CD8-positive, alpha-beta memory T cell (primary cell): Measurements from ENCODE around the gene TRAM2. TPM values are rescaled to one million over a fixed set of nuclear protein-coding genes. Genes with fewer than 3 reads are reported as not detected.
A peak's percentile ranks its signal among the peaks of the same experiment; 100 is the strongest.

Experiments used
- CTCF ChIA-PET: fragments of 350-600 bp; sonication (Branson Sonifier 250); formaldehyde crosslinking; loops from one replicate; lab custom pipeline; 2021; ENCODE audit warnings: antibody characterized with exemption; lab: Charles Lee
- POLR2A ChIA-PET: fragments of 350-600 bp; sonication (Branson Sonifier 250); formaldehyde crosslinking; loops from one replicate; lab custom pipeline; 2021; ENCODE audit warnings: antibody characterized with exemption; lab: Charles Lee
- DNase-seq, 5 donors: peaks; one replicate each; pipeline versions ENCODE4 v3.0.0 to v3.0.0-alpha.2; 2020 to 2022; ENCODE audit warnings: mixed read lengths in 1 of 5
- H3K27ac ChIP-seq: one replicate; pipeline ENCODE4 v1.7.0; 2013; ENCODE audit warnings: low read depth, mild to moderate bottlenecking, low read length, moderate library complexity
- H3K27me3 ChIP-seq: 2 replicates; pipeline ENCODE4 v1.7.0; 2013; ENCODE audit warnings: low read length, mild to moderate bottlenecking; ENCODE audit not compliant: insufficient read depth, poor library complexity, severe bottlenecking
- H3K36me3 ChIP-seq: 2 replicates; pipeline ENCODE4 v1.7.0; 2013; ENCODE audit warnings: mild to moderate bottlenecking, low read length, moderate library complexity; ENCODE audit not compliant: insufficient read depth
- H3K4me1 ChIP-seq: 2 replicates; pipeline ENCODE4 v1.7.0; 2013; ENCODE audit warnings: mild to moderate bottlenecking, low read length, moderate library complexity; ENCODE audit not compliant: insufficient read depth
- H3K4me3 ChIP-seq: 2 replicates; pipeline ENCODE4 v1.7.0; 2013; ENCODE audit warnings: mild to moderate bottlenecking, low read length
- H3K9me3 ChIP-seq: 2 replicates; pipeline ENCODE4 v1.7.0; 2013; ENCODE audit warnings: mild to moderate bottlenecking, low read length
- H3K27ac Mint-ChIP-seq, 8 donors: one replicate each; pipeline ENCODE4 v1.8.0; 2020 to 2021; ENCODE audit warnings: mixed read lengths in 8 of 8, mild to moderate bottlenecking in 6 of 8, inconsistent platforms in 3 of 8, moderate library complexity in 3 of 8
- H3K27me3 Mint-ChIP-seq, 2 donors: one replicate each; pipeline ENCODE4 v1.8.0; 2020 to 2021; ENCODE audit warnings: mixed read lengths in 2 of 2, mild to moderate bottlenecking in 1 of 2, moderate library complexity in 1 of 2
- H3K36me3 Mint-ChIP-seq, 3 donors: one replicate each; pipeline ENCODE4 v1.8.0; 2020 to 2021; ENCODE audit warnings: mixed read lengths in 3 of 3, inconsistent platforms in 1 of 3, mild to moderate bottlenecking in 1 of 3
- H3K4me1 Mint-ChIP-seq, 3 donors: one replicate each; pipeline ENCODE4 v1.8.0; 2020 to 2021; ENCODE audit warnings: mixed read lengths in 3 of 3, inconsistent platforms in 1 of 3, mild to moderate bottlenecking in 1 of 3
- H3K4me3 Mint-ChIP-seq, 7 donors: one replicate each; pipeline ENCODE4 v1.8.0; 2020 to 2021; ENCODE audit warnings: mixed read lengths in 7 of 7, mild to moderate bottlenecking in 6 of 7, moderate library complexity in 4 of 7, inconsistent platforms in 2 of 7
- H3K9me3 Mint-ChIP-seq, 5 donors: one replicate each; pipeline ENCODE4 v1.8.0; 2020 to 2022; ENCODE audit warnings: mixed read lengths in 5 of 5, mild to moderate bottlenecking in 3 of 5, moderate library complexity in 2 of 5, inconsistent platforms in 1 of 5
- polyA plus RNA-seq: library from polyadenylated mRNA; unstranded; fragments of 300-500 nt; fragmentation: Illumina TruSeq; gene quantifications from one replicate; pipeline ENCODE4 v1.2.3, GENCODE V29; 2021
- total RNA-seq, 2 experiments: library from RNA; stranded (reverse); gene quantifications; one replicate each; pipeline ENCODE4 v1.2.3, GENCODE V29; 2021

TRAM2 gene
- total and polyA plus RNA-seq, 3 experiments from 2014 or later = 3.7 to 5.0 (median 4.1) TPM

DNA sequence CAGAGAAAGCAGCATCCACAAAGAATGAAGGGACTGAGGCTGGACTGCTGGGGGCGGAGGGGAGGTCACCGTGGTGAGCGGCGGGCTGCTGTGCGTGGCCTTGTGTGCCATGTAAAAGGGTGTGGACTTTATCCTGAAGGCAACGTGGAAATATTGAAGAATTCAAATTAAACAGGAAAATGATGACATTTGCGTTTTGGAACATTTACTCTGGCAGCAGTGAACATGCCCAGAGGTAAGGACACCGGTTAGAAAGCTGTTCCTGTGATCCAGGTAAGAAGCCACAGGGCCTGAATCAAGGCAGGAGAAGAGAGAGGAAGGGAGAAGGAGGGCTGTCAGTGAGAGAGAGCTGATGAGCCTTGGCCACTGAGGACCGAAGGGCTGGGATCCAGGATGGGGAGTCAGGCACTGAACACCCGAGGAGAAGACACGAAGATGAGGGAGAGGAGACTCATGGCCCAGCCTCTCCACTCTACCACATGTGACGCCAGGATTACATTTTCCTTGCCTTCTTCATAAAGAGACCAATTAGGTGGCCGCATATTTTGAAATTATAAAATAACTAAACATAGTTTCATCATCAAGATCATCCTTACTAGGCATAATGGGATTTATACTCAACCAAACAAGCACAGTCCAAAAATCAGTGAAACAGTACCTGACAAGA is 58.4 kb downstream of the TRAM2 start:
- Mint-ChIP-seq H3K27me3 (peaks cover 0 to 2% of the 10 kb centered on the region in 2 donors), H3K27ac (no peak overlapping the region), H3K9me3 (no peaks in the 10 kb centered on the region), H3K36me3 (peaks cover 12 to 52% (median 22%) of the 10 kb centered on the region in 3 donors), H3K4me3 (no peak overlapping the region), H3K4me1 (peaks cover 6 to 13% (median 7%) of the 10 kb centered on the region in 3 donors)
- DNase-seq = no peak
- H3K9me3 ChIP-seq = no peaks in the 10 kb centered on the region
- ChIA-PET CTCF (no interaction called here), POLR2A (no interaction called here)
- peaks cover 14% of the 10 kb centered on the region for H3K36me3 ChIP-seq
- H3K27ac ChIP-seq = peak overlapping the region; percentile 49
- H3K4me1 ChIP-seq = no peaks in the 10 kb centered on the region
- H3K4me3 ChIP-seq = no peak overlapping the region
- H3K27me3 ChIP-seq = no peaks in the 10 kb centered on the region

DNA sequence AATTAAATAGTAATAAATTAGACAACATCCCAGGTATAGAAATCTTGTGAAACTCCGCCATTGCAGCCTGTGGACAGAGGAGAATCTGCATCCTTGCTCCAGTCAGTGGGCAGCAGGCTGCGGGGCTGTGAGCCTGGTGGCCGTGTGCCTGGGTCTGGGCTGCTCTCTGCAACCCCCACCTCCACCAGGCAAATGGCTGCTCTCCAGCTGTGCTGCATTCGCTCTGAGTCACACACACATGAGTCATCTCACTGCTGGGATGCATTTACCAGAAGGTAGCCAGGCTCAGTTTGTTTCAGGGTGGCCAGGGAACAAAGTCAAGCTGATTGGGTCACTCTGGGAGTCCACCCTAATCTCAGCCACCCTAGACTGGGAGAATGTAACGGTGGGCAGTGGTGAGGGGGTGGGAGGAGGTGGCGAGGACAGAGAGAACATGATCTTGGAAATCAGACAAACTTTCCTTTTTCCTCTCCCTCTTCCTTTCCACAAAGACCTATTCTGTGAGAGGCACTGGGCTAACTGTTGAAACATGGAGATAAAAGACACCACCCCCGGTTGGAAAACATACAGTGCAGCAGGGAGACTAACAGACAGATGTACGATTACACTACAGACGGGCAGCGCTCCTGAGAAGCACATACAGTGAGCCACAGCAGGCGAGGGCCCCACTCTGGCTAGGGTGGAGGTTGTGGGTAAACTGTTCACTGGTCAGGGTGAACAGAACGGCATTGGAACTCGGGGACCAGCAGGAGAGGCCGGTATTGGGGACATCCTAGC is 59.2 kb downstream of the TRAM2 start:
- CTCF ChIA-PET = no interaction called here
- no peak for DNase-seq
- H3K36me3 Mint-ChIP-seq = peaks cover 12 to 59% (median 19%) of the 10 kb centered on the region in 3 donors
- H3K9me3 ChIP-seq = no peaks in the 10 kb centered on the region
- peak overlapping the region; percentile 49 for H3K27ac ChIP-seq
- no peak overlapping the region for H3K4me3 ChIP-seq
- no peaks in the 10 kb centered on the region for H3K27me3 ChIP-seq
- peak overlapping the region in 1 of 8 donors; percentile 51 for H3K27ac Mint-ChIP-seq
- no peaks in the 10 kb centered on the region for H3K4me1 ChIP-seq
- peaks cover 15% of the 10 kb centered on the region for H3K36me3 ChIP-seq
- POLR2A ChIA-PET = no interaction called here
- H3K9me3 Mint-ChIP-seq = no peaks in the 10 kb centered on the region
- peaks cover 6 to 7% (median 6%) of the 10 kb centered on the region in 3 donors for H3K4me1 Mint-ChIP-seq
- H3K4me3 Mint-ChIP-seq = no peak overlapping the region
- H3K27me3 Mint-ChIP-seq = peaks cover 0 to 5% of the 10 kb centered on the region in 2 donors

DNA sequence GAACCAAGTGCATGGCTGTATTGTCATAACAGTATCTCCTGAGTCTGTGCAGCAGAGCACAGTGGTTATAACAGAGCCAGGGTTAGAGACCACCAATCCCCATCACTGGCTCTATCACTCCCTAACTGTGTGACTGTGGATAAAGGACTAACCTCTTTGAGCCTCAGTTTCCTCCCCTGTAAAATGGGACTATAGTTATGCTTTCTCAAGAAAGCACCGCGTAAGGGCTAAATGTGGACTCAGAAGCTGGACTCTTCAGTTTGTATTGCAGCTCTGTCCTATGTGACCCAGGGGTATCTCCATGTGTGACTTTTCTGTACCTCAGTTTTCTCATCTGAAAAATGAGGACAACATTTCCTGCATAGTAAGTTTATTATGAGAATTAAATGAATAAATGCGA is 59.9 kb downstream of the TRAM2 start:
- Histone ChIP-seq H3K27ac (peak overlapping the region; percentile 27), H3K4me3 (no peak overlapping the region), H3K27me3 (no peaks in the 10 kb centered on the region), H3K36me3 (peaks cover 15% of the 10 kb centered on the region), H3K4me1 (no peaks in the 10 kb centered on the region), H3K9me3 (no peaks in the 10 kb centered on the region)
- DNase-seq = no peak
- Mint-ChIP-seq H3K4me3 (no peak overlapping the region), H3K9me3 (no peaks in the 10 kb centered on the region), H3K4me1 (peaks cover 5 to 7% (median 6%) of the 10 kb centered on the region in 3 donors), H3K27ac (peak overlapping the region in 1 of 8 donors; percentile 17), H3K27me3 (peaks cover 0 to 5% of the 10 kb centered on the region in 2 donors), H3K36me3 (peaks cover 12 to 66% (median 19%) of the 10 kb centered on the region in 3 donors)
- ChIA-PET POLR2A (no interaction called here), CTCF (no interaction called here)

DNA sequence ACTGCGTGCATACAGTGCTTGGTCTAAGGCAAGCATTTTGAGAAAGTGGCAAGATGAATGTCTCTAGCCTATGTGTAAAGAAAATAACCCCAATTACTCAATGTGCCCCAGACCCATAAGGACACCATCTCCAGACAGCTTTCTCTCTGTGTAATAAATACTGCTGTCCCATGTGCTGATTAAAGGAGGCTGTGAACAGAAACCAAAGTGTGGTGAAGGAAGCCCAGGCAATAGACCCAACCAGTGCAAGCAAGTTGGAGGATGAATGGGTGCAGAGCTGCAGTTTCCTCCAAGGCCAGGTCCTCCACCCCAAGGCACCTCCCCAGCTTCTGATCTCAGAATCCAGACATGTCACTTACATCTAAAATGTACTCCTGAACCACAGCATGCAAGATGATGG is 60.6 kb downstream of the TRAM2 start:
- POLR2A ChIA-PET = no interaction called here
- CTCF ChIA-PET = interaction anchor here (0.6 to 1.3 kb wide), 3 partner anchors 11 to 47 kb away, joined by 3 to 4 read pairs (median 3); no protein-coding TSS in a partner anchor
- H3K4me1 ChIP-seq = no peaks in the 10 kb centered on the region
- H3K9me3 ChIP-seq = no peaks in the 10 kb centered on the region
- Mint-ChIP-seq H3K4me1 (peaks cover 5 to 7% (median 6%) of the 10 kb centered on the region in 3 donors), H3K36me3 (peaks cover 12 to 72% (median 19%) of the 10 kb centered on the region in 3 donors), H3K27me3 (peaks cover 0 to 5% of the 10 kb centered on the region in 2 donors), H3K27ac (peak overlapping the region in 1 of 8 donors; percentile 21), H3K9me3 (no peaks in the 10 kb centered on the region), H3K4me3 (no peak overlapping the region)
- DNase-seq = no peak
- H3K4me3 ChIP-seq = no peak overlapping the region
- H3K27ac ChIP-seq = no peak overlapping the region
- peaks cover 15% of the 10 kb centered on the region for H3K36me3 ChIP-seq
- no peaks in the 10 kb centered on the region for H3K27me3 ChIP-seq

DNA sequence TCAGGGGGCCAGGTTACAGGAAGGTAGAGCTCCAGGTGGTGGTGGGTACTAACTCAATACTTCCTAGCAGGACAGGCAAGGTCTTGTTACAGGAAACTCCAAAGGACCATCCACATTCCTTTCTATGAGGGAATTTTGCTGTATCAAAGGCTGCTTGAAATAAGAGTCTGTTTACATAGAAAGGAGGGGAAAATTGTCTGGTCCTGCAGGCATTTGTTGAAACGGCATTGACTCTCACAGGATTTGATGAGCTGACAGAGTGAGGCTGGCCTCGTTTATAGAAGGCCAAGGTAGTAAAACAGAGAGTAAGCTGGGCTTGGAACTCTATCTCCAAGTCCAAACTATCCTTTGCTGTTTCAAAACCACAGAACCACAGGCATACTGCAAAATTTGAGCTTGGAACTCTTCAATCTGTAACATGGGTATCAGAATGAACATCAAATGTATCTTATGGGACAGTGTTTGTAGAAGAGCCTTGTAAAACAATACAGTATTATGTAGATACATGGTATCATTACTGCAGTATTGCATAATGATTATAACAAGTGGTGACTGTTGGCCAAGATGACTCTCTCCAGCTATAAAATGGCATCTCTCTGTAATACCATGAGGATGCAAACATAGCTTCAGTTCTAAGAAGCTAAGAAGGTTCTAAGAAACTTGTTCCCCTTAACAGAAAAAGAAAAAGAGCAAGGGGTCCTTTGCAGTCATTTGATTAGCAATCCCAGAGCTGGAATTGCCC is 61.5 kb downstream of the TRAM2 start:
- DNase-seq = no peak
- Mint-ChIP-seq H3K9me3 (no peaks in the 10 kb centered on the region), H3K4me3 (no peak overlapping the region), H3K27ac (peak overlapping the region in 1 of 8 donors; percentile 44), H3K4me1 (peaks cover 5 to 7% (median 6%) of the 10 kb centered on the region in 3 donors), H3K27me3 (peaks cover 0 to 5% of the 10 kb centered on the region in 2 donors), H3K36me3 (peaks cover 12 to 78% (median 24%) of the 10 kb centered on the region in 3 donors)
- H3K27ac ChIP-seq = no peak overlapping the region
- no peaks in the 10 kb centered on the region for H3K9me3 ChIP-seq
- ChIA-PET CTCF (interaction anchor here (0.6 to 1.3 kb wide), 3 partner anchors 12 to 48 kb away, joined by 3 to 4 read pairs (median 3); no protein-coding TSS in a partner anchor), POLR2A (no interaction called here)
- H3K36me3 ChIP-seq = peaks cover 15% of the 10 kb centered on the region
- H3K4me3 ChIP-seq = no peak overlapping the region
- H3K4me1 ChIP-seq = no peaks in the 10 kb centered on the region
- H3K27me3 ChIP-seq = no peaks in the 10 kb centered on the region

DNA sequence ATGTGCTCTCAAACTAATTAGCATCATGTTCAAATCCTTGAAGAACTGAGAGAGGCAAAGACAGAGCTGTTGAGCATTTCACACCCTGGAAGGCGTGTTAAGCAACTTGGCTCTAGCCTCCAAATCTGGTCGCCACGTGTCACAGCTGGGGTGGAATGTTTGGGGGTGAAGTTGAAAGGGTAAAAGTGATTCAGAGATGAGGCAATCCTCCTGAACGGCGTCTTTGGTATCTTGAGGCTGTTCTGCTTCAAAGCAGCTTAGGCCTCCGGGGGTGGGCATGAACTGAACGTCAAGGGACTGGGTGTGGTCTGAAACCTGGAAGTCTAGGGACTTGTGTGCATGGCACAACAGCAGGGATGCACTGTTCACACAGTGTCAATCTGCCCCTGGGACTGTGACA is 62.3 kb downstream of the TRAM2 start:
- Histone ChIP-seq H3K27me3 (no peaks in the 10 kb centered on the region), H3K36me3 (peaks cover 15% of the 10 kb centered on the region), H3K4me3 (no peak overlapping the region), H3K27ac (no peak overlapping the region), H3K4me1 (no peaks in the 10 kb centered on the region), H3K9me3 (no peaks in the 10 kb centered on the region)
- Mint-ChIP-seq H3K9me3 (no peaks in the 10 kb centered on the region), H3K27ac (peak overlapping the region in 2 of 8 donors; percentile 12 to 56), H3K4me1 (peaks cover 0 to 5% (median 3%) of the 10 kb centered on the region in 3 donors), H3K27me3 (peaks cover 0 to 5% of the 10 kb centered on the region in 2 donors), H3K36me3 (peaks cover 12 to 83% (median 21%) of the 10 kb centered on the region in 3 donors), H3K4me3 (no peak overlapping the region)
- POLR2A ChIA-PET = no interaction called here
- CTCF ChIA-PET = interaction anchor here (0.7 kb wide), 1 partner anchor 61 kb away, joined by 3 read pairs; no protein-coding TSS in a partner anchor
- no peak for DNase-seq

DNA sequence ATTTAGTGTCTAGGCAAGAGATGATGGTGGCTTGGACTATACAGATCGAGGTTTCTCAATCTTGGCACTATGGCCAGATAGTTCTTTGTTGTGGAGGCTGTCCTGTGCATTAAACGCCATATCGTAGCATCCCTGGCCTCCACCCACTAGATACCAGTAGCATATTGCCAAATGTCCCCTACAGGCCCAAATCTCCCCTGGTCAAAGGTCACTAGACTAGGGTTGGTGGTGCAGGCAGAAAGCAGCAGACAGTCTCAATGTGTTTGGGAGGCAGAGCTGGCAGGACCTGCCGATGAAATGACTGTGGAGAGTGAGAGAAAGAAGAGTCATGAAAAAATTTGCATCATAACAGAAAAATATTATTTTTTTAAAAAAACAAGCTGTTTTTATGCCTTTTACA is 63.0 kb downstream of the TRAM2 start:
- POLR2A ChIA-PET = no interaction called here
- H3K27ac ChIP-seq = no peak overlapping the region
- peaks cover 0 to 5% of the 10 kb centered on the region in 2 donors for H3K27me3 Mint-ChIP-seq
- H3K4me3 ChIP-seq = no peak overlapping the region
- H3K36me3 ChIP-seq = peaks cover 15% of the 10 kb centered on the region
- H3K4me1 ChIP-seq = no peaks in the 10 kb centered on the region
- H3K9me3 Mint-ChIP-seq = no peaks in the 10 kb centered on the region
- no peak for DNase-seq
- no peaks in the 10 kb centered on the region for H3K9me3 ChIP-seq
- H3K36me3 Mint-ChIP-seq = peaks cover 15 to 84% (median 23%) of the 10 kb centered on the region in 3 donors
- peak overlapping the region in 2 of 8 donors; percentile 15 to 54 for H3K27ac Mint-ChIP-seq
- CTCF ChIA-PET = interaction anchor here (0.7 kb wide), 1 partner anchor 61 kb away, joined by 3 read pairs; no protein-coding TSS in a partner anchor
- no peak overlapping the region for H3K4me3 Mint-ChIP-seq
- peaks cover 0 to 3% (median 2%) of the 10 kb centered on the region in 3 donors for H3K4me1 Mint-ChIP-seq
- H3K27me3 ChIP-seq = no peaks in the 10 kb centered on the region
